K562 (cell line): ENCODE data around the gene MYB. TPM values are rescaled to one million over a fixed set of nuclear protein-coding genes. Genes with fewer than 3 reads are reported as not detected.

Source experiments
- CBX1 ChIP-seq: sonication (generic); IDR thresholded peaks from 2 replicates; pipeline ENCODE4 v1.6.1; 2016; ENCODE audit warnings: antibody characterized with exemption, low read depth, mild to moderate bottlenecking
- CUX1 ChIP-seq: fragments of 200-800 bp; sonication (Bioruptor generic); IDR thresholded peaks from 2 replicates; pipeline ENCODE4 v1.6.1; 2016; ENCODE audit warnings: missing genetic modification characterization, missing compliant biosample characterization
- E2F1 ChIP-seq: sonication (generic); formaldehyde crosslinking; IDR thresholded peaks from 2 replicates; pipeline ENCODE4 v1.8.1; 2023; ENCODE audit warnings: mild to moderate bottlenecking, missing genetic modification reagents, moderate library complexity
- EWSR1 ChIP-seq: fragments of 450-650 bp; IDR thresholded peaks from 2 replicates; pipeline ENCODE4 v1.6.1; 2018; ENCODE audit warnings: borderline replicate concordance, mild to moderate bottlenecking, low read depth, moderate library complexity; ENCODE audit not compliant: partially characterized antibody
- HCFC1 ChIP-seq: IDR thresholded peaks from 2 replicates; pipeline ENCODE4 v1.6.1; 2012; ENCODE audit warnings: low read depth, low read length, improper control_type of control experiment
- HDAC2 ChIP-seq: fragments of 450-650 bp; IDR thresholded peaks from 2 replicates; pipeline ENCODE4 v1.6.1; 2016; ENCODE audit warnings: mild to moderate bottlenecking
- HNRNPH1 ChIP-seq: fragments of 200-400 bp; formaldehyde crosslinking; optimal IDR thresholded peaks from 2 replicates; pipeline ENCODE3; 2017; ENCODE audit warnings: low read depth, mild to moderate bottlenecking, low read length, moderate library complexity
- IRF9 ChIP-seq: fragments of 450-650 bp; IDR thresholded peaks from 2 replicates; pipeline ENCODE4 v1.6.1; 2016; ENCODE audit warnings: missing biosample characterization, missing genetic modification characterization
- MCM5 ChIP-seq: fragments of 450-650 bp; IDR thresholded peaks from 2 replicates; pipeline ENCODE4 v1.6.1; 2016; ENCODE audit warnings: low read depth
- MECOM ChIP-seq: fragments of 250-450 bp; sonication (Bioruptor Pico); IDR thresholded peaks from 2 replicates; pipeline ENCODE4 v1.8.0; 2022; ENCODE audit warnings: inconsistent platforms
- NR0B1 ChIP-seq: fragments of 450-650 bp; IDR thresholded peaks from one replicate; pipeline ENCODE4 v1.6.1; 2018; ENCODE audit warnings: mild to moderate bottlenecking, moderate library complexity; ENCODE audit not compliant: partially characterized antibody
- POLR2AphosphoS5 ChIP-seq: IDR thresholded peaks from 2 replicates; pipeline ENCODE4 v1.6.1; 2011; ENCODE audit warnings: mild to moderate bottlenecking, low read depth, low read length, moderate library complexity; ENCODE audit not compliant: control insufficient read depth, insufficient read depth
- SMARCE1 ChIP-seq: fragments of 450-650 bp; IDR thresholded peaks from 2 replicates; pipeline ENCODE4 v1.7.1; 2016; ENCODE audit warnings: mild to moderate bottlenecking
- ZFP91 ChIP-seq: sonication (generic); formaldehyde crosslinking; IDR thresholded peaks from 2 replicates; pipeline ENCODE4 v1.8.0; 2022; ENCODE audit warnings: mild to moderate bottlenecking, missing genetic modification reagents
- ZNF280B ChIP-seq: fragments of 250-450 bp; sonication (Bioruptor Pico); IDR thresholded peaks from 2 replicates; pipeline ENCODE4 v1.5.1; 2021; ENCODE audit warnings: mild to moderate bottlenecking
- ZNF511 ChIP-seq: sonication (generic); formaldehyde crosslinking; IDR thresholded peaks from 2 replicates; pipeline ENCODE4 v1.8.0; 2022; ENCODE audit warnings: mild to moderate bottlenecking, missing genetic modification reagents
- polyA plus RNA-seq, 8 experiments: library from polyadenylated mRNA; depleted of rRNA in 4 of 8; stranded (reverse) in 5 of 8; unstranded in 3 of 8; fragments of >200 nt; fragmentation: Nextera tagmentation in 2 of 8; fragmentation: Illumina TruSeq in 1 of 8; extraction: Ambion mirVana in 2 of 8; extraction: Trizol in 1 of 8; gene quantifications; 2 replicates each; pipeline versions ENCODE4 v1.2.1 to v1.2.3, GENCODE V29; 2011 to 2014; ENCODE audit warnings: inconsistent platforms in 1 of 8, missing spikeins in 1 of 8
- total RNA-seq, 7 experiments: library from RNA; depleted of rRNA in 6 of 7; stranded (reverse); fragments of >200 nt in 6 of 7; fragmentation: Illumina TruSeq in 2 of 7; extraction: Trizol in 2 of 7; gene quantifications; 2 replicates each; pipeline versions ENCODE4 v1.2.1 to v1.2.3, GENCODE V29; 2011 to 2021; ENCODE audit warnings: low replicate concordance in 1 of 7

Gene MYB
- total and polyA plus RNA-seq, 9 of the 15 experiments (the other 6 are each of a cell fraction or from before 2014, with no cell fraction given): 35.8 to 218 (median 140) TPM

GRCh38 chr6:135258970-135259369 lies 77.9 kb downstream of the MYB start (continued):
- no peak for TF ChIP-seq CUX1
- no peak for TF ChIP-seq NR0B1
- TF ChIP-seq MCM5: no peak
- no peak for TF ChIP-seq MECOM (CRISPR knock-in tag)
- TF ChIP-seq HNRNPH1: no peak
- TF ChIP-seq E2F1: no peak
- no peak for TF ChIP-seq POLR2AphosphoS5
- no peak for TF ChIP-seq ZNF280B (CRISPR knock-in tag)
- TF ChIP-seq ZNF511: no peak
- no peak for TF ChIP-seq EWSR1
- no peak for TF ChIP-seq HCFC1
- peak; percentile 47; the same call in 1 of the 2 replicates for TF ChIP-seq HDAC2
- TF ChIP-seq ZFP91 (CRISPR knock-in tag): no peak
- no peak for TF ChIP-seq CBX1
- TF ChIP-seq IRF9 (tag): no peak
- 0 out of 2 replicates have a peak, but pooled peaks have one; percentile 25 for TF ChIP-seq SMARCE1
